Measurements from ENCODE around the gene PLD4.

DNA sequence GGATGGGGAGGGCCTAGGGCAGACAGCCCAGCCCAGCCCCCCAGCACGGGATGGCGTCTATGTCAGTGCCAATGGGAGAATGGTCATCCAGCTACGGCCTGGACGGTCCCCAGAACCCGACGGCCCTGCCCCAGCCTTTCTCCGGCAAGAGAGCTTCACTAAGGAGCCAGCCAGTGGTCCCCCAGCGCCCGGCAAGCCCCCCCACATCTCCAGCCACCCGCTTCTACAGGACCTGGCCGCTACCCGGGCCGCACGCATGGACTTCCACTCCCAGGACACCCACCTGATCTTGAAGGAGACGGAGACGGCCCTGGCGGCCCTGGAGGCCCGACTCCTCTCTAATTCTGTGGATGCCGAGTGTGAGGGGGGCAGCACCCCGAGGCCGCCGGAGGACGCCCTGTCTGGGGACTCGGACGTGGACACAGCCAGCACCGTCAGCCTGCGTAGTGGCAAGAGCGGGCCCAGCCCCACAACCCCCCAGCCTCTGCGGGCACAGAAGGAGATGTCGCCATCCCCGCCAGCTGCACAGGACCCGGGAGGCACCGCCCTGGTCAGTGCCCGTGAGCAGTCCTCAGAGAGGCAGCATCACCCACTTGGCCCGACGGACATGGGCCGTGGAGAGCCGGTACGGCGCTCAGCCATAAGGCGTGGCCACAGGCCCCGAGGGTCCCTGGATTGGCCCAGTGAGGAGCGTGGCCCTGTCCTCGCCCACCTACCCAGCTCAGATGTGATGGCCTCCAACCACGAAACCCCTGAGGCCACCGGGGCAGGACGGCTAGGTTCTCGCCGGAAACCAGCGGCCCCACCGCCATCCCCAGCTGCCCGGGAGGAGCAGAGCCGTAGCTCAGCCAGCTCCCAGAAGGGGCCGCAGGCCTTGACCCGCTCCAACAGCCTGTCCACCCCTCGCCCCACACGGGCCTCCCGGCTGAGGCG is 37.7 kb upstream of the PLD4 start:
- TF ChIP-seq EZH2 (IDR thresholded peaks at IDR 0.05; ENCODE audit: borderline replicate concordance, low read length) (no peak), CTCF (IDR thresholded peaks at IDR 0.05; ENCODE audit: low read length) (no peak)

Measured in OCI-LY1 (cell line).